Fibroblast of pulmonary artery (primary cell): ENCODE measurements around the gene CHAC2.
"Not testable (repeated sequence)": the region's sequence is repeated elsewhere in the genome, so short reads cannot be mapped to it uniquely, and the experiment has no call there.

Experiments used
- DNase-seq: peaks from one replicate; pipeline ENCODE4 v3.0.0-alpha.2; 2010; ENCODE audit warnings: low read depth
- H3K4me3 ChIP-seq: replicated peaks from 2 replicates; pipeline ENCODE4 v1.5.1; 2011; ENCODE audit warnings: low read depth, mild to moderate bottlenecking, control low read depth, low read length, moderate library complexity
- CTCF ChIP-seq: IDR thresholded peaks from 2 replicates; pipeline ENCODE4 v1.5.1; 2011; ENCODE audit warnings: mild to moderate bottlenecking, control low read depth, low read length, inconsistent platforms; ENCODE audit errors: missing control alignments

CHAC2 gene

GRCh38 chr2:53767405-53768241, at the start of gene CHAC2:
CHAC2 (plus strand) TSS chr2:53767804; CDS start chr2:53767887, 83 bp downstream.
- H3K4me3 ChIP-seq = peak within 1 kb of the TSS; percentile 86
- TF ChIP-seq CTCF = peak; percentile 41
- peak; percentile 79 for DNase-seq

DNA sequence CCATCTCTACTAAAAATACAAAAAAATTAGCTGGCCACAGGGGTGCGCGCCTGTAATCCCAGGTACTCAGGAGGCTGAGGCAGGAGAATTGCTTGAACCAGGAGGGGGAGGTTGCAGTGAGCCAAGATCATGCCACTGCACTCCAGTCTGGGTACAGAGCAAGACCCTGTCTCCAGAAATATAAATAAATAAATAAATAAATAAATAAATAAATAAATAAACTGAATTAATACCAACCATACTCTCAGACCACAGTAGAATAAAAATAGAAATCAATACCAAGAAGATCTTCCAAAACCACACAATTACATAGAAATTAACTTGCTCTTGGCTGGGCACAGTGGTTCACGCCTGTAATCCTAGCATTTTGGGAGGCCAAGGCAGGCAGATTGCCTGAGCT, 46.7 kb upstream of the CHAC2 start:
- H3K4me3 ChIP-seq, DNase-seq: not testable (repeated sequence)

DNA sequence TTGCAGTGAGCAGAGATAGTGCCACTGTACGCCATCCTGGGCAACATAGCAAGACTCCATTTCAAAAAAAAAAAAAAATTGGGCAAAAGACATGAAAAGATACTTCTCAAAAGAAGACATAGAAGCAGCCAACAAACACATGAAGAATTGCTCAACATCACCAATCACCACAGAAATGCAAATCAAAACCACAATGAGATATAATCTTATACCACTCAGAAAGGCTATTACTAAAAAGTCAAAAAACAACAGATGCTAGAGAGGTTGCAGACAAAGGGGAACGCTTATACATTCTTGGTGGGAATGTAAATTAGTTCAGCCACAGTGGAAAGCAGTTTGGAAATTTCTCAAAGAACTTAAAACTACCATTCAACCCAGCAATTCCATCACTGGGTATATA, 43.1 kb upstream of the CHAC2 start:
- peak; percentile 61 for DNase-seq
- no peak overlapping the region for H3K4me3 ChIP-seq
- TF ChIP-seq CTCF = no peak

DNA sequence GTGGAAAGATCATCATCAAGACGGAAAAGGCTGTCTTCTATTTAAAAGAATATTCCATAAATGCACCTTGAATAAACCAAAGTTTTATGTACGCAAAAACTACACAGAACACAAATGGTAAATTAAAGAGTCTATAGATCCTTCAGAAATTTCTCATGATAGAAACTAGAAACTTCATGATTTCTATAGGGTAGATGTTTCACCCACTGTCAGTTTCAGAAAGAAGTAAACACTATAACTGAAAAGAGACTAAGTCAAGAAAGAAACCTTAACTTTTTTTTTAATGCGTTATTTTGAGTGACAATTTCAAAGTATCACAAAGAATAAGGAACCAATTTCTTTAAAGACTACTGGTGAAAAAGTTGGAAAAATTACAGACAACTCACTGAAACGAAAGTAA, 41.9 kb upstream of the CHAC2 start:
- no peak overlapping the region for H3K4me3 ChIP-seq
- no peak for TF ChIP-seq CTCF
- no peak for DNase-seq

GRCh38 chr2:53727921-53728320, 39.7 kb upstream of the CHAC2 start:
- no peak for DNase-seq
- TF ChIP-seq CTCF = no peak
- H3K4me3 ChIP-seq = no peak overlapping the region

GRCh38 chr2:53729143-53729762, 38.4 kb upstream of the CHAC2 start:
- no peak overlapping the region for H3K4me3 ChIP-seq
- TF ChIP-seq CTCF = no peak
- no peak for DNase-seq

GRCh38 chr2:53737091-53737490, 30.5 kb upstream of the CHAC2 start:
- no peak for DNase-seq
- H3K4me3 ChIP-seq = no peak overlapping the region
- no peak for TF ChIP-seq CTCF
